Tibial artery (tissue), 4 donors: ENCODE data around the gene MT2A.
A peak's percentile ranks its signal among the peaks of the same experiment; 100 is the strongest.

ENCODE experiments used
- DNase-seq, 2 donors: peaks; one replicate each; pipeline ENCODE4 v3.0.0-alpha.2; 2019
- H3K27ac ChIP-seq, 2 donors: fragments of 200-600 bp; sonication (generic) in 1 of 2; 1 replicate in 1 of 2; 2 replicates in 1 of 2; pipeline ENCODE4 v1.5.1; 2018 to 2019; ENCODE audit warnings: mild to moderate bottlenecking in 1 of 2
- H3K27me3 ChIP-seq, 2 donors: fragments of 200-600 bp; sonication (generic) in 1 of 2; one replicate each; pipeline versions ENCODE4 v1.5.1 to v1.6.0; 2016 to 2019
- H3K36me3 ChIP-seq, 3 donors: fragments of 200-600 bp; sonication (generic) in 2 of 3; one replicate each; pipeline ENCODE4 v1.5.1; 2016 to 2019; ENCODE audit warnings: mild to moderate bottlenecking in 2 of 3
- H3K4me1 ChIP-seq, 4 donors: fragments of 200-600 bp; sonication (generic) in 2 of 4; 1 replicate in 3 of 4; 2 replicates in 1 of 4; pipeline ENCODE4 v1.5.1; 2016 to 2019
- H3K4me3 ChIP-seq, 2 donors: fragments of 200-600 bp; sonication (generic) in 1 of 2; 1 replicate in 1 of 2; 2 replicates in 1 of 2; pipeline ENCODE4 v1.5.1; 2018 to 2019; ENCODE audit warnings: mild to moderate bottlenecking in 2 of 2
- H3K9me3 ChIP-seq, 3 donors: fragments of 200-600 bp; sonication (generic) in 1 of 3; one replicate each; pipeline ENCODE4 v1.5.1; 2016 to 2019
- CTCF ChIP-seq, 2 experiments: fragments of 200-600 bp in 1 of 2; fragments of 450-650 bp in 1 of 2; IDR thresholded peaks; one replicate each; pipeline ENCODE4 v1.5.1; 2017 to 2019; ENCODE audit warnings: antibody characterized with exemption in 2 of 2, mild to moderate bottlenecking in 1 of 2, moderate library complexity in 1 of 2
- intact Hi-C: fragments of 100-400 bp; cut with DNase I; formaldehyde crosslinking; loops from one replicate; pipeline ENCODE4 v1.15.0; 2023; ENCODE audit warnings: low total_unique reads

The MT2A gene

GRCh38 chr16:56606476-56607108 lies 1.8 kb upstream of the MT2A start:
- Histone ChIP-seq H3K27ac (peak overlapping the region; percentile 83 to 85), H3K9me3 (no peaks in the 10 kb centered on the region), H3K4me3 (peak overlapping the region in 1 of 2 donors; percentile 65), H3K27me3 (no peaks in the 10 kb centered on the region), H3K4me1 (peaks cover 0 to 47% (median 42%) of the 10 kb centered on the region in 4 donors), H3K36me3 (no peaks in the 10 kb centered on the region)
- no peak for TF ChIP-seq CTCF (IDR thresholded peaks at IDR 0.05)
- DNase-seq, result peak; percentile 72 to 82
- intact Hi-C loops, result loop anchor here (5.0 kb wide), 2 partner anchors 36 to 76 kb away; partner anchors contain the start of gene MT1X

GRCh38 chr16:56607109-56607618 lies 1.2 kb upstream of the MT2A start:
- Histone ChIP-seq H3K4me1 (peaks cover 0 to 53% (median 45%) of the 10 kb centered on the region in 4 donors), H3K27ac (peak overlapping the region; percentile 83 to 85), H3K9me3 (no peaks in the 10 kb centered on the region), H3K4me3 (peak overlapping the region in 1 of 2 donors; percentile 65), H3K36me3 (no peaks in the 10 kb centered on the region), H3K27me3 (no peaks in the 10 kb centered on the region)
- intact Hi-C loops, result loop anchor here (5.0 kb wide), 2 partner anchors 35 to 75 kb away; partner anchors contain the start of gene MT1X
- no peak for TF ChIP-seq CTCF (IDR thresholded peaks at IDR 0.05)
- peak; percentile 92 for DNase-seq

- peaks cover 0 to 56% (median 47%) of the 10 kb centered on the region in 4 donors for H3K4me1 ChIP-seq
- TF ChIP-seq CTCF (IDR thresholded peaks at IDR 0.05), result no peak
- no peaks in the 10 kb centered on the region for H3K27me3 ChIP-seq
- intact Hi-C loops, result loop anchor here (5.0 kb wide), 2 partner anchors 35 to 75 kb away; partner anchors contain the start of gene MT1X
- H3K9me3 ChIP-seq, result no peaks in the 10 kb centered on the region
- H3K4me3 ChIP-seq, result peak overlapping the region; percentile 65 to 76
- peak overlapping the region; percentile 83 to 85 for H3K27ac ChIP-seq
- H3K36me3 ChIP-seq, result no peaks in the 10 kb centered on the region
- no peak for DNase-seq
These were observed 725 bp upstream of the MT2A start for GRCh38 chr16:56607675-56608042.

GRCh38 chr16:56608876-56609462 lies 585 bp downstream of the MT2A start:
- Histone ChIP-seq H3K4me1 (peaks cover 0 to 56% (median 47%) of the 10 kb centered on the region in 4 donors), H3K27ac (peak overlapping the region; percentile 83 to 85), H3K36me3 (no peaks in the 10 kb centered on the region), H3K9me3 (no peaks in the 10 kb centered on the region), H3K27me3 (no peaks in the 10 kb centered on the region), H3K4me3 (peak overlapping the region; percentile 65 to 76)
- intact Hi-C loops, result loop anchor here (5.0 kb wide), 2 partner anchors 33 to 73 kb away; partner anchors contain the start of gene MT1X
- TF ChIP-seq CTCF (IDR thresholded peaks at IDR 0.05), result no peak
- DNase-seq, result peak in 1 of 2 donors; percentile 71

GRCh38 chr16:56609463-56609921 lies 1.1 kb downstream of the MT2A start:
- Histone ChIP-seq H3K36me3 (no peaks in the 10 kb centered on the region), H3K4me3 (peak overlapping the region; percentile 65 to 76), H3K27me3 (no peaks in the 10 kb centered on the region), H3K4me1 (peaks cover 0 to 56% (median 47%) of the 10 kb centered on the region in 4 donors), H3K27ac (peak overlapping the region; percentile 83 to 85), H3K9me3 (no peaks in the 10 kb centered on the region)
- DNase-seq, result peak; percentile 82 to 85
- peak in 1 of 2 experiments; percentile 26 for TF ChIP-seq CTCF (IDR thresholded peaks at IDR 0.05)
- intact Hi-C loops, result loop anchor here (5.0 kb wide), 2 partner anchors 33 to 73 kb away; partner anchors contain the start of gene MT1X
